ENCODE results near the gene SUN2. TPM values are rescaled to one million over a fixed set of nuclear protein-coding genes. Genes with fewer than 3 reads are reported as not detected.

SUN2 gene
- polyA plus RNA-seq, 1 experiment: 98.4 TPM

DNA sequence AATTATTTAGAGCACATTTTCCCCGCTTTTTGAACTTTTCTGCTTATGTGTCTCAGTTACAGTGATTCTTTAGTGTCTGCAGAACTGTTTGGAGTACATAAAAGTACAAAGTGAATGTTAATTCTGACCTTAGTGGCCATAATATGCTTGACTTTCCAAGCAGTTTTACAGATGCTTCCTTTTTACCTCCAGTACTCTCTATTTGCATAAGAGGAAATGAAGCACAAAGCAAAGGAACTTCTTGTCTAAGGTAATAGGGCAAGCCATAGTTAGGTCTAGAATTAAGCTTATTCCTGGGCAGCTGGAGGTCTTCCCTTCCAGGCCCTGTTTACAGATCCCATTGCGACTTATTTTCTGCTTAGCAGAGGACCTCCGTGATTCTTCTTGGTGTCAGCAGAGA lies 46.5 kb downstream of the SUN2 start:
- POLR2A ChIA-PET: no interaction called here
- DNase-seq (ENCODE audit: low read depth): no peak
- no peaks in the 10 kb centered on the region for H3K27me3 ChIP-seq (ENCODE audit: control insufficient read depth, insufficient read depth, low read length)
- TF ChIP-seq CTCF (IDR thresholded peaks at IDR 0.05; ENCODE audit: insufficient read depth, low read depth, low read length): no peak
- CTCF ChIA-PET: no interaction called here
- no peak overlapping the region for H3K4me3 ChIP-seq (ENCODE audit: low read depth, low read length)
- peaks cover 3% of the 10 kb centered on the region for H3K36me3 ChIP-seq (ENCODE audit: control insufficient read depth, insufficient read depth, low read length)

- POLR2A ChIA-PET: no interaction called here
- no peaks in the 10 kb centered on the region for H3K27me3 ChIP-seq (ENCODE audit: control insufficient read depth, insufficient read depth, low read length)
- no peak overlapping the region for H3K4me3 ChIP-seq (ENCODE audit: low read depth, low read length)
- CTCF ChIA-PET: interaction anchor here (0.6 to 4.0 kb wide), 4 partner anchors 7 to 50 kb away, joined by 3 to 21 read pairs (median 4); no protein-coding TSS in a partner anchor
- peaks cover 3% of the 10 kb centered on the region for H3K36me3 ChIP-seq (ENCODE audit: control insufficient read depth, insufficient read depth, low read length)
- no peak for DNase-seq (ENCODE audit: low read depth)
- no peak for TF ChIP-seq CTCF (IDR thresholded peaks at IDR 0.05; ENCODE audit: insufficient read depth, low read depth, low read length)
Measured at GRCh38 chr22:38707984-38708383, 47.8 kb downstream of the SUN2 start.

DNA sequence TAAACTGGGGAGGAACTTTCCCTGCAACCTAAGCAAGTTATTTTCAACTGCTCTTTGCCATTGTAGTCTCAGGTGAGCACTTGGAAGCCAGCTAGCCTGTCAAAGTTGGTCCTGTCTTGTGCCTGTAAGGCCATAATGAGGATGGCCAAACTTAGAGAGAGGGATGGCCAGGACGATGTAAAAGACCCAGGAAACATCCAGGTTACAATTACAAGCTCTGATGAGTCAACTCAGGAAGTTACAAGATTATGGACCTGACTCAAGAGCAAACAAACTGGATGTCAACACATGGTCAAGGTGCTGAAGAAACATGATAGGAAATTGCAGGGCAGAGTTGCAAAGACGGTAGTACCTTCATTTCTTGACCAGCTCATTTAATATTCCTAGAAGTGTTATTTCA lies 48.5 kb downstream of the SUN2 start:
- H3K36me3 ChIP-seq (ENCODE audit: control insufficient read depth, insufficient read depth, low read length): peaks cover under 1% of the 10 kb centered on the region
- H3K4me3 ChIP-seq (ENCODE audit: low read depth, low read length): peak overlapping the region; percentile 92
- ChIA-PET CTCF (interaction anchor here (0.5 to 4.0 kb wide), 5 partner anchors 8 to 149 kb away, joined by 3 to 21 read pairs (median 3); no protein-coding TSS in a partner anchor), POLR2A (interaction anchor here (0.5 kb wide), 1 partner anchor 813 kb away, joined by 3 read pairs; no protein-coding TSS in a partner anchor)
- H3K27me3 ChIP-seq (ENCODE audit: control insufficient read depth, insufficient read depth, low read length): no peaks in the 10 kb centered on the region
- no peak for TF ChIP-seq CTCF (IDR thresholded peaks at IDR 0.05; ENCODE audit: insufficient read depth, low read depth, low read length)
- DNase-seq (ENCODE audit: low read depth): no peak

GRCh38 chr22:38706901-38707195 lies 49.0 kb downstream of the SUN2 start:
- Histone ChIP-seq H3K27me3 (ENCODE audit: control insufficient read depth, insufficient read depth, low read length) (no peaks in the 10 kb centered on the region), H3K36me3 (ENCODE audit: control insufficient read depth, insufficient read depth, low read length) (no peaks in the 10 kb centered on the region), H3K4me3 (ENCODE audit: low read depth, low read length) (peak overlapping the region; percentile 92)
- DNase-seq (ENCODE audit: low read depth): no peak
- no peak for TF ChIP-seq CTCF (IDR thresholded peaks at IDR 0.05; ENCODE audit: insufficient read depth, low read depth, low read length)
- POLR2A ChIA-PET: no interaction called here
- CTCF ChIA-PET: interaction anchor here (0.5 to 4.0 kb wide), 4 partner anchors 11 to 148 kb away, joined by 3 to 21 read pairs (median 6); partner anchors contain the start of gene TOMM22

- no peak for TF ChIP-seq CTCF (IDR thresholded peaks at IDR 0.05; ENCODE audit: insufficient read depth, low read depth, low read length)
- Histone ChIP-seq H3K27me3 (ENCODE audit: control insufficient read depth, insufficient read depth, low read length) (no peaks in the 10 kb centered on the region), H3K36me3 (ENCODE audit: control insufficient read depth, insufficient read depth, low read length) (no peaks in the 10 kb centered on the region), H3K4me3 (ENCODE audit: low read depth, low read length) (peak overlapping the region; percentile 92)
- DNase-seq (ENCODE audit: low read depth): no peak
- ChIA-PET CTCF (interaction anchor here (1.5 to 4.0 kb wide), 3 partner anchors 12 to 26 kb away, joined by 4 to 21 read pairs (median 9); partner anchors contain the start of gene TOMM22), POLR2A (no interaction called here)
Measured at GRCh38 chr22:38706101-38706900, 49.5 kb downstream of the SUN2 start.

Data from BJ (cell line).